ENCODE measurements around the gene STK10.

The STK10 gene

GRCh38 chr5:172086194-172086975 is 101.6 kb downstream of the STK10 start:
- no peak for DNase-seq

GRCh38 chr5:172085738-172086137 is 102.3 kb downstream of the STK10 start:
- no peak for DNase-seq

GRCh38 chr5:172082180-172082579 is 105.8 kb downstream of the STK10 start:
- DNase-seq: no peak

- DNase-seq: peak in 1 of 4 experiments; percentile 20
Measured at GRCh38 chr5:172079876-172080275, 108.1 kb downstream of the STK10 start.

- peak; percentile 84 to 87 (median 86) for DNase-seq
Measured at GRCh38 chr5:172078726-172079345, 109.2 kb downstream of the STK10 start.

GRCh38 chr5:172077664-172078425 is 110.2 kb downstream of the STK10 start:
- DNase-seq: no peak

- DNase-seq: no peak
Measured at GRCh38 chr5:172076761-172077244, 111.2 kb downstream of the STK10 start.

- DNase-seq: no peak
Measured at GRCh38 chr5:172075656-172076055, 112.4 kb downstream of the STK10 start.

GRCh38 chr5:172074896-172075295 is 113.1 kb downstream of the STK10 start:
- DNase-seq: no peak

GRCh38 chr5:172071309-172071875 is 116.6 kb downstream of the STK10 start:
- no peak for DNase-seq

GRCh38 chr5:172065431-172066065 is 122.5 kb downstream of the STK10 start:
- no peak for DNase-seq

- DNase-seq: no peak
Measured at GRCh38 chr5:172064766-172065165, 123.3 kb downstream of the STK10 start.

GRCh38 chr5:172064358-172064757 is 123.7 kb downstream of the STK10 start:
- DNase-seq: no peak

GRCh38 chr5:172063463-172064235 is 124.4 kb downstream of the STK10 start:
- DNase-seq: no peak

GRCh38 chr5:172059661-172060100 is 128.3 kb downstream of the STK10 start:
- DNase-seq: peak in 3 of 4 experiments; percentile 27 to 36 (median 33)

GRCh38 chr5:172058088-172058487 is 129.9 kb downstream of the STK10 start:
- no peak for DNase-seq

- no peak for DNase-seq
Measured at GRCh38 chr5:172055996-172056395, 132.0 kb downstream of the STK10 start.

GRCh38 chr5:172055421-172055820 is 132.6 kb downstream of the STK10 start:
- no peak for DNase-seq

- DNase-seq: no peak
Measured at GRCh38 chr5:172054611-172055153, 133.3 kb downstream of the STK10 start.

GRCh38 chr5:172052450-172053236 is 135.4 kb downstream of the STK10 start:
- DNase-seq: peak in 3 of 4 experiments; percentile 33 to 58 (median 51)

Data from suppressor macrophage (primary cell).